Activated CD4-positive, alpha-beta T cell treated with anti-CD3 and anti-CD28 coated beads, Interleukin-2, amount 50 U/mL, for 1 hour (primary cell): ENCODE data around the gene ARHGAP26.

Experiments
- DNase-seq: peaks from one replicate; pipeline ENCODE4 v3.0.0-alpha.2; 2020

ARHGAP26 gene

GRCh38 chr5:143176048-143176447, 405.9 kb downstream of the ARHGAP26 start:
- no peak for DNase-seq

GRCh38 chr5:143177263-143177983, 407.2 kb downstream of the ARHGAP26 start:
- no peak for DNase-seq

GRCh38 chr5:143179126-143179740, 409.1 kb downstream of the ARHGAP26 start:
- no peak for DNase-seq

- DNase-seq: no peak
Measured at GRCh38 chr5:143180751-143181150, 410.6 kb downstream of the ARHGAP26 start.

- no peak for DNase-seq
Measured at GRCh38 chr5:143181173-143181572, 411.0 kb downstream of the ARHGAP26 start.

- DNase-seq: no peak
Measured at GRCh38 chr5:143182106-143182505, 411.9 kb downstream of the ARHGAP26 start.

GRCh38 chr5:143182901-143183820, 413.0 kb downstream of the ARHGAP26 start:
- DNase-seq: no peak

GRCh38 chr5:143183989-143184388, 413.8 kb downstream of the ARHGAP26 start:
- no peak for DNase-seq

- DNase-seq: no peak
Measured at GRCh38 chr5:143186623-143187022, 416.4 kb downstream of the ARHGAP26 start.

GRCh38 chr5:143187495-143187894, 417.3 kb downstream of the ARHGAP26 start:
- DNase-seq: no peak

GRCh38 chr5:143188083-143188482, 417.9 kb downstream of the ARHGAP26 start:
- no peak for DNase-seq

- DNase-seq: no peak
Measured at GRCh38 chr5:143188692-143189091, 418.5 kb downstream of the ARHGAP26 start.

GRCh38 chr5:143190260-143190810, 420.2 kb downstream of the ARHGAP26 start:
- no peak for DNase-seq

GRCh38 chr5:143191720-143192119, 421.5 kb downstream of the ARHGAP26 start:
- no peak for DNase-seq

- no peak for DNase-seq
Measured at GRCh38 chr5:143192191-143192900, 422.2 kb downstream of the ARHGAP26 start.

- DNase-seq: no peak
Measured at GRCh38 chr5:143194206-143194605, 424.0 kb downstream of the ARHGAP26 start.

- DNase-seq: no peak
Measured at GRCh38 chr5:143194713-143195112, 424.5 kb downstream of the ARHGAP26 start.

GRCh38 chr5:143195491-143195890, 425.3 kb downstream of the ARHGAP26 start:
- DNase-seq: no peak

- no peak for DNase-seq
Measured at GRCh38 chr5:143196601-143197259, 426.6 kb downstream of the ARHGAP26 start.

GRCh38 chr5:143197260-143197656, 427.1 kb downstream of the ARHGAP26 start:
- DNase-seq: no peak

GRCh38 chr5:143198332-143198731, 428.2 kb downstream of the ARHGAP26 start:
- no peak for DNase-seq

GRCh38 chr5:143199161-143199560, 429.0 kb downstream of the ARHGAP26 start:
- no peak for DNase-seq
